ENCODE measurements around the gene SULT1C2.

SULT1C2 gene

GRCh38 chr2:108287169-108287568 is 1.5 kb upstream of the SULT1C2 start:
- DNase-seq (ENCODE audit: insufficient read length, low spot score) (no peak), FAIRE-seq (no peak)

- FAIRE-seq (no peak), DNase-seq (ENCODE audit: insufficient read length, low spot score) (no peak)
Measured at GRCh38 chr2:108293850-108294249, 5.2 kb downstream of the SULT1C2 start.

- DNase-seq (ENCODE audit: insufficient read length, low spot score), result no peak
- no peak for FAIRE-seq
Measured at GRCh38 chr2:108297436-108298141, 8.9 kb downstream of the SULT1C2 start.

DNA sequence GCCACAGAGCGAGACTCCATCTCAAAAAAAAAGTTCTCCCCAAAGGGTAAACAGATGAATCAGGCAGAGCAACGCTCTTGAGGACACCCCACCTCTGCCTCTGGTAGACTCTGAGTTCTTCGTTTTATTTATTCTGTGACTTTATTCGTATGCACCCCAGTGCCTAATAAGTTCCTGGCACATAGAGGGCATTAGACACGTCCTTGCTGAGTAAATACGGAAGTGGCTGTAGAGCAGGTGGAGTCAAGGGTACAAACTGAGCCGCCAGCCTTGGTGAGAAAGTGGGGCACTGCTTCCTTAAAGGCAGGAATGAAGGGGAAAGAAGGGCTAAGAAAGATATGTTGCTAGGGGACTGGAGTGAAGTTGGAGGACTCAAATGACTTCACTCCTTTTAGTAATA is 12.9 kb downstream of the SULT1C2 start:
- no peak for FAIRE-seq

GRCh38 chr2:108304975-108305374 is 16.3 kb downstream of the SULT1C2 start:
- no peak for DNase-seq (ENCODE audit: insufficient read length, low spot score)
- no peak for FAIRE-seq

More for the DNA sequence above, 12.9 kb downstream of the SULT1C2 start:
- no peak for DNase-seq (ENCODE audit: insufficient read length, low spot score)

GRCh38 chr2:108305901-108306300 is 17.2 kb downstream of the SULT1C2 start:
- no peak for FAIRE-seq
- DNase-seq (ENCODE audit: insufficient read length, low spot score), result no peak

DNA sequence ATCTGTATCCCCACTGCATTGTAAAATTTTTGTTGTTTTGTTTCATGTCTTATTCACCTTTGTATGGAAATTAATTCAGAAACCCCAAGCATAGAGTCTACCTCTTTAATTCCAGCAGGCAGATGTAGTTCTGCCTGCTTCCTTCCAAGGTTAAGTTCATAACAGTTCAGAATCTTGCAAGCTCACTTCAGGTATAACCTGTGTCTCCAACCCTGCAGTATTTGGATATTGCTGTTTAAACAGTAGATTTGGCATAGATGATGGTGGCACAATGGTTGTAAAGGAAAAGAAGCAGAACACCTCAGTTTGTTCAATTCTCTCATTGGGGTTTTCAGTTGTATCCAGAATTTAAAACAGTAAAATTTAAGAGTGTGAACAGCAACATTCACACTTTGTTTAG is 21.2 kb downstream of the SULT1C2 start:
- DNase-seq (ENCODE audit: insufficient read length, low spot score) (no peak), FAIRE-seq (no peak)

- FAIRE-seq (no peak), DNase-seq (ENCODE audit: insufficient read length, low spot score) (no peak)
Measured at GRCh38 chr2:108314586-108315296, 26.0 kb downstream of the SULT1C2 start.

GRCh38 chr2:108315444-108315934 is 26.8 kb downstream of the SULT1C2 start:
- DNase-seq (ENCODE audit: insufficient read length, low spot score), result no peak
- FAIRE-seq, result no peak

GRCh38 chr2:108316033-108316432 is 27.3 kb downstream of the SULT1C2 start:
- DNase-seq (ENCODE audit: insufficient read length, low spot score) (no peak), FAIRE-seq (no peak)

GRCh38 chr2:108316461-108317258 is 28.0 kb downstream of the SULT1C2 start:
- DNase-seq (ENCODE audit: insufficient read length, low spot score), result no peak
- FAIRE-seq, result no peak

DNA sequence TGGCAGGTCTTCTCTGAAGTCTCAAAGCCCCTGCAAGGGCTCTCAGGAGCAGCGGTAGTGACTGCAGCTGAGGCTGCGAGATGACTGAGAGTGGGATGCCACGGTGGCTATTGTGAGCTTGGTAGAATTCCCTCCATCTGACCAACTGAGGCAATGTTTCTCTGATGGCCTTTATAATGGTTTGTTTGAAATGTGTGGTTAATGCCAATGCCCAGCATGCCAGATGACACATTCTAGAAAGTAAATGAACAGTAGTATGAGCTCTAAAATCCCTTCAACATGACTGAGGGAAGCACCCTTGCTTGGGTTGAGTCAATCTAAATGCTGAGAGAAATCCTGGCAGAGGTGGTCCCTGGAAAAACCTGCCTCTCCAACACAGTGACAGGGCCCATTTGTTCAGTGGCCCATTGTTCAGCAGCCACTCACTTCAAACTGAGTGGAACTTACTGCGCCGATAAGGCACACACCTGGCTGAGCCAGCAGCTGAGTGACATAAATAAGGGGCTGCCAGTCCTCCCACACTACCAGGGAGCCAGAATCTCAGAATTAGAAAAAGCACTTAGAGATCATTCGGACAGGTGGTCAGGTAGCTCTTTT is 31.7 kb downstream of the SULT1C2 start:
- no peak for DNase-seq (ENCODE audit: insufficient read length, low spot score)
- FAIRE-seq, result no peak

GRCh38 chr2:108323619-108324018 is 34.9 kb downstream of the SULT1C2 start:
- FAIRE-seq (no peak), DNase-seq (ENCODE audit: insufficient read length, low spot score) (no peak)

DNA sequence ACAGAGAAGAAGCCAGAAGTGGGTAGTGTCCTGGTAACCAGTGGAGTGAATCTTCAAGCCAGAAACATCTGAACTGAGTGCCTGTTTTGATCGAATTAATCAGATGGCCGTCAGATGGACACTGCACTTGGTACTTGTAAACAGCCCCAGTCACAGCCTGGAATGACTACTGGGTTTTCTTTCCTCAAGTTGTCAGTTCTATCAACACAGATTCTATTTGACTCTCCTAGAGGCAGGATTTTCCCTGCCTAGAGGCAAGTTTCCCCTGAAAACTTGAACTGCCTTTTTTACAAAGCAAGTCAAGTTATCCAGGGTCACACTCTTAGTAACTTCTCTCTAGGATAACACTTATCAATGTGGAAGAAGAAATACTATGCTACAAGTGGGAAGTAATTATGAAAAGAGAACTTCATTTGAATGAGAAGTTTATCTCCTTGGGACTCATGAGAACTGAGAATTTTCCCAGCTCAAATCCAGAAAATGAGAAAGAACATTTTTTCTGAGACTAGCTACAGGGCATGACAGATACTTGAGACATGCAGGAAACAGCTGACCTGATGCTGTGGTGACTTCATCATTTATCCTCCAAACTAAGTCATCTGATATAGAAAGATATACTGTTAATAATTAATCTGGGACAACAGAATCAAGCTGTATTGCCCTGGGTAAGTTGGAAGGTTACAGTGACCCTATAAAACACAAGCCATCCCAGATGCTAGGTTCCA is 36.0 kb downstream of the SULT1C2 start:
- no peak for DNase-seq (ENCODE audit: insufficient read length, low spot score)
- no peak for FAIRE-seq

DNA sequence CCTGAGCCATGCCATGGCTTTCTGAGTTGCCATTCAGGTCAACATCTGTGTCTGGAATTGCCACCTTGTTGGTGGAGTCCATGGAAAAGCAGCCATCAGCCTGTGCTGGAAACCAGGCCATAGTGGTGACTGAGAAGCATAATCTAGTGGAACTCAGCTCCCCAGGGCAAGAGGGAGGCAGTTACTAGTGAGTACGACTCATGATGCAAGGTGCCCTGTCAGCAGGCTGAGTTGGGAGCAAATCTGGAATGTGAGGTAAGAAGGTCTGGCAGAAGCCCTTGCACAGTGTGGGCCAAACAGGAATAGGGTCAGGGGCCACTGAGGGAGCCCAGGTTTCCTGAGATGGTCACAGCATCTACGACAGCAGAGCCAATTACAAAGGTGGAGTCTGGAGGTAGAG is 37.1 kb downstream of the SULT1C2 start:
- FAIRE-seq, result no peak
- no peak for DNase-seq (ENCODE audit: insufficient read length, low spot score)

DNA sequence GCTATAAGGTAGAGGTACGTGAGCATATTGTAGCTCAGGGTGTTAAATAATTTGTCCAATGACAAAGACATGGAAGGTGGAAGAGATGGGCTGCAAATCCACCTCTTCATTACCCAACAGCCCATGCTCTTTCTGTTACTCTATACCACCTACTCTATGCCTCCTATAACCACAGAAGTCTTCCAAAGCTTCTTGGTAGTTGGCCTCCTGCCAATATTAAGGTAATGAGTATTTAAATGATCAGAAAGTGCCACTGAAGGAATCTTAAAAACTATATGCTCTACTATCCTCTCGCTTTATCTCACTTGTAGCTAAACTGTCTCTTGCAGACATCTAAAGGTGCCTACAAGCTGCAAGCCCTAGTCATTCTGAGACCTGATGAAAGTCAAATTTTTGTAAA is 41.1 kb downstream of the SULT1C2 start:
- DNase-seq (ENCODE audit: insufficient read length, low spot score) (no peak), FAIRE-seq (no peak)

- FAIRE-seq (no peak), DNase-seq (ENCODE audit: insufficient read length, low spot score) (no peak)
Measured at GRCh38 chr2:108330979-108331378, 42.3 kb downstream of the SULT1C2 start.

GRCh38 chr2:108345951-108346350 is 57.3 kb downstream of the SULT1C2 start:
- DNase-seq (ENCODE audit: insufficient read length, low spot score) (no peak), FAIRE-seq (no peak)

DNA sequence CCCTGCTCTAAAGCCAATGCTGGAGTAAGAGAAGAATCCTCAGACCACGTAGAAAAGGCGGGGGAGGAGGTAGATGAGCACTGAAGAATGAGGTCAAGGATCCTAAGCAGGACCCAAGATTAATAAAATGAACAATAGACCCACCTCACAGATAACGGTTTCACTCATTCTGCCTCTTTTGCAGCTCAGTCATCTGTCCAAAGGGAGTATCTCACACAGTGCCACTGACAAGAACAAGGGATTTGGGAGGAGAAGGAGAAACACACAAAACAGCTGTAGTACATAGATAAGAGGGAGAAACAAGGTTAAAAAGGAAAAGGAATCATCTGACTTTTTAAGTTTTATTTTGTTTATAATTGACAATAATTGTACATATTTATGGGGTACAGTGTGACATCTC is 58.1 kb downstream of the SULT1C2 start:
- no peak for DNase-seq (ENCODE audit: insufficient read length, low spot score)
- no peak for FAIRE-seq

- no peak for FAIRE-seq
Measured at GRCh38 chr2:108347786-108348185, 59.1 kb downstream of the SULT1C2 start.

More at GRCh38 chr2:108347786-108348185, 59.1 kb downstream of the SULT1C2 start:
- DNase-seq (ENCODE audit: insufficient read length, low spot score), result no peak
